Neural cell (in vitro differentiated cells): ENCODE measurements around the gene POLN. TPM values are rescaled to one million over a fixed set of nuclear protein-coding genes. Genes with fewer than 3 reads are reported as not detected.

Experiments used
- H2AFZ ChIP-seq: fragments of 200-600, 300-800 bp; sonication (generic), shearing (Covaris generic); 2 replicates; pipeline ENCODE4 v1.6.0; 2014; ENCODE audit warnings: low read depth, mild to moderate bottlenecking, antibody characterized with exemption, low read length, moderate library complexity
- H3F3A ChIP-seq: fragments of 200-600 bp; shearing (Covaris generic); 2 replicates; pipeline ENCODE4 v1.6.1; 2016; ENCODE audit warnings: mild to moderate bottlenecking, moderate library complexity, mixed read lengths, antibody characterized with exemption, low read length; ENCODE audit not compliant: insufficient read depth, poor library complexity, severe bottlenecking
- H3K27ac ChIP-seq: fragments of 200-600, 300-800 bp; sonication (generic), shearing (Covaris generic); 2 replicates; pipeline ENCODE4 v1.5.1; 2014; ENCODE audit warnings: mild to moderate bottlenecking, low read length, moderate library complexity
- H3K27me3 ChIP-seq: fragments of 300-800, 200-600 bp; sonication (generic), shearing (Covaris generic); 2 replicates; pipeline ENCODE4 v1.6.0; 2014; ENCODE audit warnings: mild to moderate bottlenecking, low read depth, low read length, moderate library complexity; ENCODE audit not compliant: insufficient read depth
- H3K36me3 ChIP-seq: fragments of 300-800, 200-600 bp; sonication (generic), shearing (Covaris generic); 2 replicates; pipeline ENCODE4 v1.5.1; 2014; ENCODE audit warnings: mild to moderate bottlenecking, antibody characterized with exemption, low read length, moderate library complexity; ENCODE audit not compliant: insufficient read depth
- H3K4me2 ChIP-seq: fragments of 300-800, 200-600 bp; sonication (generic), shearing (Covaris generic); 2 replicates; pipeline ENCODE4 v1.6.0; 2014; ENCODE audit warnings: mild to moderate bottlenecking, low read length
- H3K4me3 ChIP-seq: fragments of 300-800, 200-600 bp; sonication (generic), shearing (Covaris generic); 2 replicates; pipeline ENCODE4 v1.5.1; 2014; ENCODE audit warnings: mild to moderate bottlenecking, low read length, moderate library complexity
- H3K79me2 ChIP-seq: fragments of 200-600 bp; shearing (Covaris generic); replicated peaks from 2 replicates; pipeline ENCODE4 v1.6.0; 2014; ENCODE audit warnings: mild to moderate bottlenecking, low read length, moderate library complexity; ENCODE audit not compliant: insufficient read depth
- H3K9ac ChIP-seq: fragments of 300-800, 200-600 bp; sonication (generic), shearing (Covaris generic); 2 replicates; pipeline ENCODE4 v1.6.1; 2016; ENCODE audit warnings: mild to moderate bottlenecking, low read length, mixed read lengths
- H3K9me2 ChIP-seq: fragments of 200-600 bp; shearing (Covaris generic); 2 replicates; pipeline ENCODE4 v1.6.1; 2016; ENCODE audit warnings: mild to moderate bottlenecking, low read length, mixed read lengths; ENCODE audit not compliant: insufficient read depth
- H3K9me3 ChIP-seq: fragments of 200-600, 300-800 bp; sonication (generic), shearing (Covaris generic); 2 replicates; pipeline ENCODE4 v1.6.1; 2016; ENCODE audit warnings: mild to moderate bottlenecking, mixed run types, low read length, moderate library complexity, mixed read lengths
- H4K20me1 ChIP-seq: fragments of 200-600 bp; shearing (Covaris generic); 2 replicates; pipeline ENCODE4 v1.6.1; 2016; ENCODE audit warnings: mild to moderate bottlenecking, mixed run types; ENCODE audit not compliant: insufficient read depth
- EP300 ChIP-seq: fragments of 450-650 bp; conservative IDR thresholded peaks from 2 replicates; pipeline ENCODE4 v1.6.1; 2014; ENCODE audit warnings: antibody characterized with exemption, mild to moderate bottlenecking, moderate library complexity; ENCODE audit not compliant: poor library complexity, severe bottlenecking
- EZH2 ChIP-seq: fragments of 200-600, 300-800 bp; shearing (Covaris generic), sonication (generic); IDR thresholded peaks from 2 replicates; pipeline ENCODE4 v1.6.1; 2014; ENCODE audit warnings: antibody characterized with exemption, low read length, borderline replicate concordance, mild to moderate bottlenecking; ENCODE audit not compliant: insufficient read depth, poor library complexity, severe bottlenecking
- MXI1 ChIP-seq: fragments of 450-650 bp; conservative IDR thresholded peaks from 2 replicates; pipeline ENCODE4 v1.6.1; 2014; ENCODE audit warnings: antibody characterized with exemption, mild to moderate bottlenecking; ENCODE audit not compliant: poor library complexity, severe bottlenecking
- POLR2AphosphoS5 ChIP-seq: IDR thresholded peaks from 2 replicates; pipeline ENCODE4 v1.6.1; 2012
- RAD21 ChIP-seq: fragments of 450-650 bp; conservative IDR thresholded peaks from 2 replicates; pipeline ENCODE4 v1.6.1; 2014; ENCODE audit warnings: antibody characterized with exemption, mild to moderate bottlenecking, moderate library complexity
- SMC3 ChIP-seq: fragments of 450-650 bp; conservative IDR thresholded peaks from 2 replicates; pipeline ENCODE4 v1.6.1; 2014; ENCODE audit warnings: antibody characterized with exemption, mild to moderate bottlenecking, moderate library complexity; ENCODE audit not compliant: poor library complexity
- TAF1 ChIP-seq: IDR thresholded peaks from 2 replicates; pipeline ENCODE4 v1.6.1; 2012; ENCODE audit warnings: low read depth
- polyA plus RNA-seq: library from polyadenylated mRNA; depleted of rRNA; stranded (reverse); fragments of >200 nt; gene quantifications from 2 replicates; pipeline ENCODE4 v1.2.3, GENCODE V29; 2014
- TF ChIP-seq, protein P1 (sequence below): fragments of 450-650 bp; IDR thresholded peaks from 2 replicates; pipeline ENCODE4 v1.5.1; 2014; ENCODE audit warnings: antibody characterized with exemption, mild to moderate bottlenecking, moderate library complexity; ENCODE audit not compliant: poor library complexity, severe bottlenecking
- TF ChIP-seq, protein P2 (sequence below): IDR thresholded peaks from 2 replicates; pipeline ENCODE4 v1.6.1; 2012; ENCODE audit warnings: borderline replicate concordance

Gene POLN
- polyA plus RNA-seq, 1 donor from 2014 or later: 1.1 TPM

DNA sequence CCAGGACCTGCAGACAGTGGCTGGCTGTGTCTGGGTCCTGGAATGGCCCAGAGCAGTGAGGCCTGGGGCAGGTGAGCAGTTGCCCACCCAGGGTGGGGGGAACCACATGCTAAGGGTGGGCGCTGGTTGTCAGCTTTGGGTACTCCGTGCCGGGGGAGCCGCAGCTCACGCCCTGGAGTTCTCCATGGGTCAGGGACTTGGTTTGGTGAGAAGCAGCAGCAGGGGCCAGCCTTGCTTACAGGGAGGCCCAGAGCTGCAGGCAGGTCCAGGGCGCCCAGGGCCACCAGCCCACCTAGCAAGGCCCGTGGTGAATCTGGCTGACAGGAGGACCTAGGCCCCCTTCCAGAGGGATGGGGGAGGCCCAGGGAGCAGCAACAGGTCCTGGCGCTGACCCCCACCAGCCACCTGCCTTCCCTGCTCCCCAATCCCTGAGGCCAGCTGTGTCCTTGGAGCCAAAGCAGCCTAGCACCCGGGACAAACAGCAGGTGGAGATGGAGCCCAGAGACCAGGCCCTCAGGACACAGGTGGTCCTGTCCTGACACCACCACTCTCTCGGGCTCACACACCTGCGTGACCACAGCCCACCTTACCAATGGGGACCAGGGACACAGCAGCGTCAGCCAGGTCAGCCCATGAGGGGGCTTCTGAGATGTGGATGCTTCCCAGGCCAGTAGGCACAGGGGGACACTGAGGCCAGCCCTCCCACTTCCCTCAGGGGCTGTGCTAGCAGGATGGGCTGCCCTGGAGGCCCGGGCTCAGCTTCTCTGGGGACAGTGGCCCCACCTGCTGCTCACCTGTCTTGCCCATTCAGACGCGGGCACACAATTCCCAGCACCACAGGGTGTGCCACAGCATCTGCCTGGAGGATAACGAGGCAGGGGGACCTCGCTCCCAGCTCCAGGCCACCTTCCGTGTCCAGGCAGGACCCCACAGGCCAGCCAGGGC is 16.4 kb upstream of the POLN start:
- Histone ChIP-seq H4K20me1 (peaks cover 38% of the 10 kb centered on the region), H3K79me2 (peaks cover 38% of the 10 kb centered on the region), H3K9me2 (no peaks in the 10 kb centered on the region), H3K4me2 (no peak overlapping the region), H3K9ac (no peak overlapping the region), H3K4me3 (peak overlapping the region; percentile 89), H3K36me3 (no peaks in the 10 kb centered on the region), H3K27ac (no peak overlapping the region), H3F3A (no peaks in the 10 kb centered on the region), H3K9me3 (no peaks in the 10 kb centered on the region), H3K27me3 (no peaks in the 10 kb centered on the region), H2AFZ (no peak overlapping the region)
- TF ChIP-seq POLR2AphosphoS5 (no peak), SMC3 (no peak), EP300 (no peak), TAF1 (no peak), MXI1 (no peak), EZH2 (no peak), RAD21 (no peak)
- TF ChIP-seq, protein P1, sequence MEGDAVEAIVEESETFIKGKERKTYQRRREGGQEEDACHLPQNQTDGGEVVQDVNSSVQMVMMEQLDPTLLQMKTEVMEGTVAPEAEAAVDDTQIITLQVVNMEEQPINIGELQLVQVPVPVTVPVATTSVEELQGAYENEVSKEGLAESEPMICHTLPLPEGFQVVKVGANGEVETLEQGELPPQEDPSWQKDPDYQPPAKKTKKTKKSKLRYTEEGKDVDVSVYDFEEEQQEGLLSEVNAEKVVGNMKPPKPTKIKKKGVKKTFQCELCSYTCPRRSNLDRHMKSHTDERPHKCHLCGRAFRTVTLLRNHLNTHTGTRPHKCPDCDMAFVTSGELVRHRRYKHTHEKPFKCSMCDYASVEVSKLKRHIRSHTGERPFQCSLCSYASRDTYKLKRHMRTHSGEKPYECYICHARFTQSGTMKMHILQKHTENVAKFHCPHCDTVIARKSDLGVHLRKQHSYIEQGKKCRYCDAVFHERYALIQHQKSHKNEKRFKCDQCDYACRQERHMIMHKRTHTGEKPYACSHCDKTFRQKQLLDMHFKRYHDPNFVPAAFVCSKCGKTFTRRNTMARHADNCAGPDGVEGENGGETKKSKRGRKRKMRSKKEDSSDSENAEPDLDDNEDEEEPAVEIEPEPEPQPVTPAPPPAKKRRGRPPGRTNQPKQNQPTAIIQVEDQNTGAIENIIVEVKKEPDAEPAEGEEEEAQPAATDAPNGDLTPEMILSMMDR: no peak
- TF ChIP-seq, protein P2, sequence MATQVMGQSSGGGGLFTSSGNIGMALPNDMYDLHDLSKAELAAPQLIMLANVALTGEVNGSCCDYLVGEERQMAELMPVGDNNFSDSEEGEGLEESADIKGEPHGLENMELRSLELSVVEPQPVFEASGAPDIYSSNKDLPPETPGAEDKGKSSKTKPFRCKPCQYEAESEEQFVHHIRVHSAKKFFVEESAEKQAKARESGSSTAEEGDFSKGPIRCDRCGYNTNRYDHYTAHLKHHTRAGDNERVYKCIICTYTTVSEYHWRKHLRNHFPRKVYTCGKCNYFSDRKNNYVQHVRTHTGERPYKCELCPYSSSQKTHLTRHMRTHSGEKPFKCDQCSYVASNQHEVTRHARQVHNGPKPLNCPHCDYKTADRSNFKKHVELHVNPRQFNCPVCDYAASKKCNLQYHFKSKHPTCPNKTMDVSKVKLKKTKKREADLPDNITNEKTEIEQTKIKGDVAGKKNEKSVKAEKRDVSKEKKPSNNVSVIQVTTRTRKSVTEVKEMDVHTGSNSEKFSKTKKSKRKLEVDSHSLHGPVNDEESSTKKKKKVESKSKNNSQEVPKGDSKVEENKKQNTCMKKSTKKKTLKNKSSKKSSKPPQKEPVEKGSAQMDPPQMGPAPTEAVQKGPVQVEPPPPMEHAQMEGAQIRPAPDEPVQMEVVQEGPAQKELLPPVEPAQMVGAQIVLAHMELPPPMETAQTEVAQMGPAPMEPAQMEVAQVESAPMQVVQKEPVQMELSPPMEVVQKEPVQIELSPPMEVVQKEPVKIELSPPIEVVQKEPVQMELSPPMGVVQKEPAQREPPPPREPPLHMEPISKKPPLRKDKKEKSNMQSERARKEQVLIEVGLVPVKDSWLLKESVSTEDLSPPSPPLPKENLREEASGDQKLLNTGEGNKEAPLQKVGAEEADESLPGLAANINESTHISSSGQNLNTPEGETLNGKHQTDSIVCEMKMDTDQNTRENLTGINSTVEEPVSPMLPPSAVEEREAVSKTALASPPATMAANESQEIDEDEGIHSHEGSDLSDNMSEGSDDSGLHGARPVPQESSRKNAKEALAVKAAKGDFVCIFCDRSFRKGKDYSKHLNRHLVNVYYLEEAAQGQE: no peak

DNA sequence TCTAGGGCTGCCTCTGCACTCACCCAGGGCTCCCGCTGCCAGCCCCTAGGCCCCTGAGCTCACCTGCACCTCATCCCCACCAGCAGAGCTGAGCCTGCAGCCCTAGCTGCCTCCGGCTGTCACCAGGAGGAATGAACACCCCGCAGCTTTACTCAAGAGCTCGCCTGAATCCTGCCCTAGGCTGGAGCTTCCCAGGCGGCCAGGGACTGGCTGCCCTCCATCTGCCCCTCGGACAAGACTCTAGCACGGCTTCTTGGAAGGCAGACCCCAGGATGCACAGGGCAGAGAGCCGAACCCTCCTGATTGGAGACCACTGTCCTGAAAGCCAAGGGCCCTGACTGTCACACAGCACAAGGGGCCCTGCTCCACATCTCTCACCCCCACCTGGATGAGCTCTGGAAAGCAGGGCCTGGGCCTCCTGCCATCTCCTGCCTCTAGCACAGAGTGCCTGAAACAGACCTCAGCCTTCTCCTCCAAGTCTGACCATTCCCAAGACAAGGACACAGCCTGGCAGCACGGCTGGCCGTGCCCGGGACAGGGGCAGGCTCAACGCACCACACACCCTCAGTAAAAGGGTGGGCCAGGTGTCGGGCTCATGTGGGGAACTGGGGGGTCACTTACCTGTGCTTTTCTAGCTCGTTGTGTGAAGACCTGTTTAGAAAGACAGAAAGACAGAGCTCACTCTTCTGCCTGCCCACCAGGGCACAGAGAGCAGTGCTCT is 15.6 kb upstream of the POLN start:
- peaks cover 38% of the 10 kb centered on the region for H4K20me1 ChIP-seq
- H3K79me2 ChIP-seq: peaks cover 38% of the 10 kb centered on the region
- H3K27me3 ChIP-seq: no peaks in the 10 kb centered on the region
- no peak overlapping the region for H3K27ac ChIP-seq
- no peaks in the 10 kb centered on the region for H3F3A ChIP-seq
- H3K36me3 ChIP-seq: no peaks in the 10 kb centered on the region
- no peaks in the 10 kb centered on the region for H3K9me3 ChIP-seq
- TF ChIP-seq, protein P1: no peak
- TF ChIP-seq, protein P2: no peak
- TF ChIP-seq EP300: no peak
- TF ChIP-seq POLR2AphosphoS5: no peak
- TF ChIP-seq MXI1: no peak
- TF ChIP-seq SMC3: no peak
- no peak for TF ChIP-seq RAD21
- TF ChIP-seq TAF1: no peak
- TF ChIP-seq EZH2: no peak
- H2AFZ ChIP-seq: no peak overlapping the region
- H3K4me3 ChIP-seq: no peak overlapping the region
- H3K9ac ChIP-seq: no peak overlapping the region
- H3K9me2 ChIP-seq: no peaks in the 10 kb centered on the region
- H3K4me2 ChIP-seq: no peak overlapping the region
